Thoracic aorta (tissue), 2 donors: Measurements from ENCODE around the gene GATAD2A. TPM values are rescaled to one million over a fixed set of nuclear protein-coding genes. Genes with fewer than 3 reads are reported as not detected.

ENCODE experiments used
- ATAC-seq: fragments of 150-250 bp; one replicate; pipeline ENCODE4 v1.8.0; 2017; ENCODE audit warnings: low read depth; ENCODE audit not compliant: insufficient number of reproducible peaks, low FRiP score
- DNase-seq: peaks from one replicate; pipeline ENCODE4 v3.0.0-alpha.2; 2020; ENCODE audit warnings: low spot score
- H3K27ac ChIP-seq, 2 donors: fragments of 200-600 bp; sonication (generic); 1 replicate in 1 of 2; 2 replicates in 1 of 2; pipeline ENCODE4 v1.5.1; 2016; ENCODE audit warnings: mild to moderate bottlenecking in 2 of 2, moderate library complexity in 2 of 2
- H3K27me3 ChIP-seq: fragments of 200-600 bp; sonication (generic); replicated peaks from 2 replicates; pipeline ENCODE4 v1.6.0; 2016; ENCODE audit warnings: mild to moderate bottlenecking; ENCODE audit not compliant: insufficient read depth
- H3K36me3 ChIP-seq: fragments of 200-600 bp; sonication (generic); one replicate; pipeline ENCODE4 v1.5.1; 2016
- H3K4me1 ChIP-seq, 2 donors: fragments of 200-600 bp; sonication (generic); 1 replicate in 1 of 2; 2 replicates in 1 of 2; pipeline versions ENCODE4 v1.5.1 to v1.6.0; 2016; ENCODE audit warnings: low read depth in 2 of 2, mild to moderate bottlenecking in 1 of 2; ENCODE audit not compliant: control insufficient read depth in 1 of 2
- H3K4me3 ChIP-seq: fragments of 200-600 bp; sonication (generic); 2 replicates; pipeline ENCODE4 v1.5.1; 2016; ENCODE audit warnings: mild to moderate bottlenecking
- H3K9me3 ChIP-seq: fragments of 200-600 bp; sonication (generic); 2 replicates; pipeline ENCODE4 v1.5.1; 2016
- CTCF ChIP-seq: fragments of 200-600 bp; sonication (generic); IDR thresholded peaks from one replicate; pipeline ENCODE4 v1.5.1; 2019; ENCODE audit warnings: antibody characterized with exemption
- total RNA-seq, 2 donors: library from RNA; depleted of rRNA; stranded (reverse); fragments of >200 nt; gene quantifications; one replicate each; pipeline versions ENCODE4 v1.1.0 to v1.2.3, GENCODE V29; 2016

The GATAD2A gene
- total RNA-seq, 2 donors from 2014 or later: 55.9 to 79.1 TPM

GRCh38 chr19:19486343-19487076, 81.0 kb downstream of the GATAD2A start:
- no peak for ATAC-seq
- no peak overlapping the region for H3K27ac ChIP-seq

GRCh38 chr19:19487077-19487949, 81.8 kb downstream of the GATAD2A start:
- ATAC-seq (no peak), DNase-seq (no peak)
- peak overlapping the region; percentile 90 to 93 for H3K27ac ChIP-seq

More at GRCh38 chr19:19486343-19487076, 81.0 kb downstream of the GATAD2A start:
- Histone ChIP-seq H3K9me3 (no peaks in the 10 kb centered on the region), H3K36me3 (no peaks in the 10 kb centered on the region), H3K4me1 (peaks cover 23 to 38% of the 10 kb centered on the region in 2 donors), H3K4me3 (no peak overlapping the region), H3K27me3 (no peaks in the 10 kb centered on the region)
- TF ChIP-seq CTCF: no peak
- no peak for DNase-seq

GRCh38 chr19:19487950-19488874, 82.7 kb downstream of the GATAD2A start:
- peaks cover 10% of the 10 kb centered on the region for H3K36me3 ChIP-seq
- no peaks in the 10 kb centered on the region for H3K9me3 ChIP-seq
- no peaks in the 10 kb centered on the region for H3K27me3 ChIP-seq
- no peak for ATAC-seq
- peak overlapping the region; percentile 90 to 93 for H3K27ac ChIP-seq
- DNase-seq: no peak
- peaks cover 23 to 38% of the 10 kb centered on the region in 2 donors for H3K4me1 ChIP-seq
- no peak for TF ChIP-seq CTCF
- peak overlapping the region; percentile 56 for H3K4me3 ChIP-seq

More at GRCh38 chr19:19487077-19487949, 81.8 kb downstream of the GATAD2A start:
- no peak for TF ChIP-seq CTCF
- no peaks in the 10 kb centered on the region for H3K27me3 ChIP-seq
- peaks cover under 1% of the 10 kb centered on the region for H3K36me3 ChIP-seq
- H3K4me3 ChIP-seq: no peak overlapping the region
- H3K4me1 ChIP-seq: peaks cover 23 to 38% of the 10 kb centered on the region in 2 donors
- no peaks in the 10 kb centered on the region for H3K9me3 ChIP-seq

GRCh38 chr19:19488875-19489690, 83.6 kb downstream of the GATAD2A start:
- DNase-seq (peak; percentile 77), ATAC-seq (peak; percentile 69)
- no peak for TF ChIP-seq CTCF
- Histone ChIP-seq H3K36me3 (peaks cover 16% of the 10 kb centered on the region), H3K27me3 (no peaks in the 10 kb centered on the region), H3K27ac (peak overlapping the region; percentile 90 to 93), H3K4me1 (peaks cover 23 to 38% of the 10 kb centered on the region in 2 donors), H3K4me3 (peak overlapping the region; percentile 56), H3K9me3 (no peaks in the 10 kb centered on the region)
